Measurements from ENCODE around the gene MBD1.
A peak's percentile ranks its signal among the peaks of the same experiment; 100 is the strongest.
"Not testable (repeated sequence)": the region's sequence is repeated elsewhere in the genome, so short reads cannot be mapped to it uniquely, and the experiment has no call there.

The MBD1 gene

DNA sequence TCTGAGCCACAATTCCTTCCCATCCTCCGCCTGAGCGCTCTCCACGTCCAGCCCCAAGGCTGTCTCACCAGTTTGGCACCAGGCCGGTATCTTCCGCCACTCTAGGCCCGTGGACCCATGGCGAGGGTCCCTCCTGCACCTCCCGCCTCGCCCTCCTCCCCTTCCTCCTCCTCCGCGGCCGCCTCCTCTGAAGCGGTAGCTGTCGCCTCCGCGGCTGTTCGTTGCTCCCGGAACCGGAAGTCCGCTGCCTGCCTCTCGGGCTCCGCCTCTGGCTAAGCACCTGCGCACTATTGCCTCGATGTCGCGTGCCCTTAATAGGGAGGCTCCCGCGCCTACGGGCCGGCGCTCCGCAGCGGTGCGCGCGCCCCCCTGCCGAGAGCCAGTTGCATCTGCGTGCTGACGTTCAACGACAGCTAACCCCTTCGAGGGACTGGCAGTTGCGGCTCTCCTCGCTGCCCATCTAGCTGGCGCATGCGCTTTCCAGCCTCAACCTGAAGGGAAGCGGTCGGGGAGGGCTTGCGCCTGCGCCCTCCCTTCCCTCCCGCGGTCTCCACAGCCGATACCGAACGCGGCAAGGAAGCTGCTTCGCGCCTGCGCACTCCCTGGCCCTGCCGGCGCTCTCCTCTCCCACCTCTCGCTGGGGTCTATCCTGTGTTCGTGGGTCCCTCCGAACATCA lies at the start of gene MBD1:
TSS of gene MBD1 (minus strand) at position 229 of the 677 bp plus-strand sequence. CDS start 1,531 bp downstream, outside the sequence.
- peak; percentile 96 for DNase-seq

- no peak for DNase-seq
These were observed 48.9 kb upstream of the MBD1 start for GRCh38 chr18:50330176-50330575.

DNA sequence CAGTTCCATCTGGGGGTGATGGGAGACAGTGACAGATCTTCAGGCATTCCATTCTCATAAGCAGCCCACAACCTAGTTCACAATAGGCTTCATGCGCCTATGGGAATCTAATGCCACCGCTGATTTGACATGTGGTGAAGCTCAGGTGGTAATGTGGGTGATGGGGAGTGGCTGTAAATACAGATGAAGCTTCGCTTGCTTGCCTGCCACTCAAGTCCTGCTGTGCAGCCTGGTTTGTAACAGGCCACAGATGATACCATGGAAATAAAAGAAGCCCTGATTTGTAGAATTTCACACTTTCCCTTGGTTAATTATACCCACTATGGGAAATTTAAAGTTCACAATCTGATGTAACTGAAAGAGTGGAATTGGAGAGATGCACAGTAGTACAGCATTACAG lies 46.7 kb upstream of the MBD1 start:
- no peak for DNase-seq

- DNase-seq, result no peak
These were observed 39.4 kb upstream of the MBD1 start for GRCh38 chr18:50320719-50321118.

GRCh38 chr18:50315100-50315871 lies 34.0 kb upstream of the MBD1 start:
- DNase-seq, result no peak

DNA sequence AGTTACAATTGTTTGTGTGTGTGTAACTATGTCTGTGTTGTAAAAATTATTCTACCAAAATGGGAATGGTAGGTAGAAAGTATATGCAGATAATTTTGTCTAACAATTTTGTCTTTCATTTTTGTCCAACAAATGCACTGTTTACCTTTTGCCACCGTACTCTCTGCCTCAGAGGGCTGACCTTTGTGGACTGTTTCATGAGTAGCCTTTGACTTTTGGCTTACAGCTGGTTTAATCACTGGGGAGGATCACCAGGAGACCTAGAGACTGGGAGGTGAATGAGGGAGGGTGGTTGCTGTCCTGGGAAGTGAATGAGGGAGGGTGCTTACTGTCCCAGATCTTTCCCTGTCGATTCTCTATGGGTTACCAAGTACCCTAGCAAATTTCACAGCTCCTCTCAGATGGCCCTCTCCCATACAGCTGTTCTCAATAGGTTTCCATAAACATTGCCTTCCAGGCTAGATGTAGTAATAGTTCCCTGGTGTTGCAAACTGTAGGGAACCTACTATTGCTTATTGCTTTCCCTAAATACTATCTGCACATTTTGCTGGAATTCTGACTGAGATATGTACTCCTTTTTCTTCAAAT lies 32.6 kb upstream of the MBD1 start:
- no peak for DNase-seq

GRCh38 chr18:50313031-50313607 lies 31.8 kb upstream of the MBD1 start:
- no peak for DNase-seq

GRCh38 chr18:50312296-50313030 lies 31.1 kb upstream of the MBD1 start:
- no peak for DNase-seq

GRCh38 chr18:50311650-50312049 lies 30.3 kb upstream of the MBD1 start:
- DNase-seq, result no peak

- no peak for DNase-seq
These were observed 28.8 kb upstream of the MBD1 start for GRCh38 chr18:50310080-50310479.

- DNase-seq, result not testable (repeated sequence)
These were observed 27.5 kb upstream of the MBD1 start for GRCh38 chr18:50308851-50309250.

DNA sequence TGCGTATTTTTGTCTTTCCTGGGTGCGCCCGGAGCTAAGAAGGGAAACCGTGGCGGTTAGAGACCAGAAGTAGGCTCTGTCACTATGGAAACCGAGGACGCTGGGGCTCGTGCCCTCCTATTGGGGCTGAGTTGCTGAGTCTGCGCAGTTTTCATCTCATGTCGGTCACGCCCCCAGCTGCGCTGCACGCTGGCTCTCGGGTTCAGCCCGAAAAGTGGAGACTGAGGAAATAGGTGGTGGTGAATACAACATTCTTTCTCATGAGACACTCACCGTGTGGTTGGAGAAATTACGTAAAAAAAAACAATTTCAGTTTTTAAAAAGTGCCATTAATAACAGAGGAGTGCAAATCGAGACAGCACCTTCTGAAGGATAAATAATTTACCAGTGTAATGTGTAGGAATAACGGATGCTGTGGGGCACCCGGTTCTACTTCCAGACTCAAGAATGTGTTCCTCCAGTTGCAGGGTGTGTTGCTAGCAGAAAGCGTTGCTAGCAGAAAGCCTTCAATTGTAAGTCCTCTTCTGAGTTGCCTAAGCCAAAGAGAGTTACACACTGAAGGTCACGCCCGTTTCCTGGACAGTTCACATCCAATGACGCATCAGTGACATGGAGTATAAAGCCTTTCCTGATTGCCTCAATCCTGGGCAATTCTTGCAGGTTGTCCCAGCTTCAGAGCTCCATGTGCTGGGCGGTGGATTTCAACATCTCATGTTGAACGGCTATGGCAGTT lies 26.6 kb upstream of the MBD1 start:
- DNase-seq, result peak; percentile 95

GRCh38 chr18:50307400-50307737 lies 26.0 kb upstream of the MBD1 start:
- no peak for DNase-seq

DNA sequence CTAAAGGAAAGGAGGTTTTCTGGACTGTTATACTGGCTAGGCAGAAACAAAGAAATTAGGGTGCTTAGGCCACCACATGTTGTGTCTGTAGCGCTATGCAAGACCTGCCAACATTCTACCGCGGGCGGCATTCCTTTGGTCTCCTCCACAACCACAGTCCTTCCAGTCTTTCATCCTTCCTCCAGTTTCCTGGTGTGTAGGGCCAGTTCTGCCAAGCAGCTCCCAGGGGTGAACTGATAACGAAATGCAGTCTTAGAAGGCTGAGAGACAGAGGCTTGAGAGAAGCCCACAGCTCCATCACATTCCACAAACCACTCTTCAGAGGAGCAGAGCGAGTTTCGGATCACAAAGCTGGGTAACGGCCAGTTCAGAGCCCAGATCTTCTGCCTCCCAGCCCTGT lies 25.6 kb upstream of the MBD1 start:
- no peak for DNase-seq

- DNase-seq, result no peak
These were observed 19.8 kb upstream of the MBD1 start for GRCh38 chr18:50301074-50301473.

DNA sequence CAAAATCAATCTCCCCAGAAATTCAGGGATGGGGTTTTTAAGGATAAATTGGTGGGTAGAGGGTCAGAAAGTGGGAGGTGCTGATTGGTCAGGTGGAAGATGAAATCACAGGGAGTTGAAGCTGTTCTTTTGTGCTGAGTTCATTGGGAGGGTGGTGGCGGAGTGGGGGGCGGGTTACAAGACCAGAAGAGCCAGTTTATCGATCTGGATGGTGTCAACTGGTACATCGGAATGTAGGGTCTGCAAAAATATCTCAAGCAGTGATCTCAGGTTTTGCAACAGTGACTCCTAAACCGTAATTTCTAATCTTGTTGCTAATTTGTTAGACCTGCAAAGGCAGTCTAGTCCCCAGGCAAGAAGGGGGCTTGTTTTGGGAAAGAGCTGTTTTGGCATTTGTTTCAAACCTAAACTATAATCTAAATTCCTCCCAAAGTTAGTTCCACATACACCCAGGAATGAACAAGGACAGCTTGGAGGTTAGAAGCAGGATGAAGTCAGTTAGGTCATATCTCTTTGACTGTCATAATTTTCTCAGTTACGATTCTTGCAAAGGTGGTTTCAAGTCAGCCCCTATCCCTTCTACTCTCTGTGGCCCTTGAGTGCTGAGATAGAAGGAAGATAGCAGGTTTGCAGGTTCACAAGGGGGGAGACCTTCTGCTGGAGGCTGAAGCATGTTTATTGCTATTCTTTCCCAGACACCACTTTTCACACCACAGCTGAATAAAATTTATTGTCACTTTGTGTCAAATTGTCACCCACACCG lies 18.5 kb upstream of the MBD1 start:
- DNase-seq, result no peak

DNA sequence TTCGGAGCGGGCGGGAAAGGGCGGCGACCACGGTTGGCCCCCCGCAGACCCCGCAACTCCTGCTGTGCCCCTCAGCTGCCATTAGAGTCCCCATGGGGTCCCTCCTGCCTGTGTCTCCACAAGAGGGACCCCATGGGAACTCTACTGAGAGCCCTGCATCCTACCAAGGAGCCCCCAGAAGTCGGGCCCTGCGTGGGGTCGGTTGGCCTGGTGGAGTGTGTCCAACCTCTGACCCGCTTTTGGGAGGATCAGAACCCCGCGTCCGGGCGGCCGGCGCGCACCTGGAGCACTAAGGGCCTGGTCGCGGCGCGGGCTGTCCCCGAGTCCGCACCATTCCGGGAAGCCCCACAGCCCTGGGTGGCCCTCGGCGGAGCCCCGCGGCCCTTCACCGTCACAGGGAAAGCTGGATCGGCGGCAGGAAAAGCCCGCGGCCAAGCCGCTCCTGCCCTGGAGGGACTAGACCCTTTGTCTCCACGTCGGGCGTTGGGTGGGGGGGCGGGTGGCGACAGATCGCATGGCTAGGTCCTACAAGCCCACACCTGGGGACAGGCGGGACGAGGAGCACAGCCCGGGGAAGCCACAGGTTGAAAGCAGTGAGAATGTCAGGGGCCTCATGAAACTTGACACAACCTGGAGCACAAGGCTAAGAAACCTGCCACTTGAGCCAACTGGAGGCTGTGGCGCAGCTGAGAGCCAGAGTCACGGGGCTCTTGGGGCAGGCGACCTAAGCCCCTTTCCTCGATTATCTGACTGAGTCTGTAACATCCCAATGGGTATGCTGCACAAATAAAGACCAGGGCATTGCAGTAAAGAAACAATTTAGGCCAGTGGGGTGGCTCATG lies 17.3 kb upstream of the MBD1 start:
- no peak for DNase-seq

- peak; percentile 81 for DNase-seq
These were observed 16.5 kb upstream of the MBD1 start for GRCh38 chr18:50297621-50298442.

DNA sequence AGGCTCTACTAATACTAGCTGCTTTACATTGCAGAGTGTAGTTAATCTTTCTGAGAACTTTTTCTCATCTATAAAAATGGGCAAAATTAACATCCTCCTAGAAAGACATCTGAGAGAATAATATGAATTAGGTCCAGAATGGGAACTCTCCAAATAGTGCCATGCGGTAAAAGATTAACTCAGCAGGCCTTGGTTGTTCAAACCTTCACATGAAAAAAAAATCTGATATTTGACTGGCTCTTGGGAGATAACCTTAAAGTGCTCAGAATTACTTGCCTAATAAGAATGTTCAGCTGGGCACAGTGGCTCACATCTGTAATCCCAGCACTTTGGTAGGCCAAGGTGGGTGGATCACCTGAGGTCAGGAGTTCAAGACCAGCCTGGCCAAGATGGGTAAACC lies 11.7 kb upstream of the MBD1 start:
- no peak for DNase-seq

DNA sequence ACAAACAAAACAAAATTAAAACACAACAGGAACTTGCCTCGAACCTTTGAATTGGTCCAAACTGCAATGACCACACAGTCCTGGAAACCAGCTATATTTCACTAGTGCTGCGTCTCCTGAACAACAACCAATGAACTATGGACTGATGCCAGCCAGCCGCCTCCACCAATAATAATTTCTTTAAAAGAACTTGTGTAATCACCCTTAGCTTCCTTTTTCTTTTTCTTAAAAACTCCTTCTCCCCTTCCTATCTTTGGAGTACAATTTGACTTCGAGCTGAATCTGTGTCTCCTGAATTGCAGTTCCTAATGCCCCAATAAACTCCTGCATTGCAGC lies 7.8 kb upstream of the MBD1 start:
- no peak for DNase-seq
